SU-DHL-6 (cell line): Measurements from ENCODE around the gene FAM32A.
"Not testable (repeated sequence)": the region's sequence is repeated elsewhere in the genome, so short reads cannot be mapped to it uniquely, and the experiment has no call there.

Experiments used
- H2AFZ ChIP-seq: fragments of 200-600 bp; sonication (generic); 2 replicates; pipeline ENCODE4 v1.6.1; 2014; ENCODE audit warnings: low read depth, mild to moderate bottlenecking, moderate library complexity, mixed read lengths, antibody characterized with exemption, low read length; ENCODE audit not compliant: severe bottlenecking
- H3F3A ChIP-seq: fragments of 200-600 bp; shearing (Covaris generic); 2 replicates; pipeline ENCODE4 v1.6.0; 2016; ENCODE audit warnings: antibody characterized with exemption, mild to moderate bottlenecking; ENCODE audit not compliant: insufficient read depth
- H3K27ac ChIP-seq: fragments of 200-600 bp; sonication (generic); 2 replicates; pipeline ENCODE4 v1.5.1; 2016; ENCODE audit warnings: low read depth, mild to moderate bottlenecking, low read length, moderate library complexity, mixed read lengths
- H3K27me3 ChIP-seq: fragments of 200-600 bp; sonication (generic), shearing (Covaris generic); 2 replicates; pipeline ENCODE4 v1.6.0; 2014; ENCODE audit warnings: mild to moderate bottlenecking, low read length
- H3K36me3 ChIP-seq: fragments of 200-600 bp; sonication (generic); 2 replicates; pipeline ENCODE4 v1.6.1; 2014; ENCODE audit warnings: mild to moderate bottlenecking, low read length, mixed read lengths
- H3K4me2 ChIP-seq: fragments of 300-600, 200-600 bp; shearing (Covaris generic), sonication (generic); 2 replicates; pipeline ENCODE4 v1.6.0; 2014; ENCODE audit warnings: low read length, low read depth, mild to moderate bottlenecking; ENCODE audit not compliant: poor library complexity, severe bottlenecking
- H3K4me3 ChIP-seq: fragments of 200-600 bp; sonication (generic); 2 replicates; pipeline ENCODE4 v1.5.1; 2014; ENCODE audit warnings: antibody characterized with exemption, low read length, mild to moderate bottlenecking, mixed read lengths; ENCODE audit not compliant: insufficient read depth, poor library complexity, severe bottlenecking
- H3K79me2 ChIP-seq: fragments of 200-600 bp; sonication (generic); 2 replicates; pipeline ENCODE4 v1.6.1; 2014; ENCODE audit warnings: mild to moderate bottlenecking, low read length, moderate library complexity; ENCODE audit not compliant: insufficient read depth
- H3K9ac ChIP-seq: fragments of 200-600 bp; sonication (generic); 2 replicates; pipeline ENCODE4 v1.7.0; 2014; ENCODE audit warnings: mild to moderate bottlenecking, low read length
- H3K9me2 ChIP-seq: fragments of 200-600 bp; sonication (generic); replicated peaks from 2 replicates; pipeline ENCODE4 v1.6.1; 2014; ENCODE audit warnings: low read length; ENCODE audit not compliant: insufficient read depth
- H3K9me3 ChIP-seq: fragments of 200-600 bp; sonication (generic); 2 replicates; pipeline ENCODE4 v1.6.1; 2014; ENCODE audit warnings: low read length, mixed read lengths; ENCODE audit not compliant: insufficient read depth
- H4K20me1 ChIP-seq: fragments of 200-600 bp; sonication (generic); 2 replicates; pipeline ENCODE4 v1.6.1; 2014; ENCODE audit warnings: low read depth, mild to moderate bottlenecking, antibody characterized with exemption, low read length, moderate library complexity, mixed read lengths
- EZH2phosphoT487 ChIP-seq: fragments of 200-600 bp; sonication (generic), shearing (Covaris generic); conservative IDR thresholded peaks from 2 replicates; pipeline ENCODE4 v1.6.1; 2018; ENCODE audit warnings: mild to moderate bottlenecking, antibody characterized with exemption, low read length, moderate library complexity, mixed read lengths
- TF ChIP-seq, protein P1 (sequence below): fragments of 200-600 bp; sonication (generic); IDR thresholded peaks from one replicate; pipeline ENCODE4 v1.5.1; 2017; ENCODE audit warnings: antibody characterized with exemption, mild to moderate bottlenecking, low read length, moderate library complexity; ENCODE audit not compliant: insufficient read depth, poor library complexity, severe bottlenecking

FAM32A gene

DNA sequence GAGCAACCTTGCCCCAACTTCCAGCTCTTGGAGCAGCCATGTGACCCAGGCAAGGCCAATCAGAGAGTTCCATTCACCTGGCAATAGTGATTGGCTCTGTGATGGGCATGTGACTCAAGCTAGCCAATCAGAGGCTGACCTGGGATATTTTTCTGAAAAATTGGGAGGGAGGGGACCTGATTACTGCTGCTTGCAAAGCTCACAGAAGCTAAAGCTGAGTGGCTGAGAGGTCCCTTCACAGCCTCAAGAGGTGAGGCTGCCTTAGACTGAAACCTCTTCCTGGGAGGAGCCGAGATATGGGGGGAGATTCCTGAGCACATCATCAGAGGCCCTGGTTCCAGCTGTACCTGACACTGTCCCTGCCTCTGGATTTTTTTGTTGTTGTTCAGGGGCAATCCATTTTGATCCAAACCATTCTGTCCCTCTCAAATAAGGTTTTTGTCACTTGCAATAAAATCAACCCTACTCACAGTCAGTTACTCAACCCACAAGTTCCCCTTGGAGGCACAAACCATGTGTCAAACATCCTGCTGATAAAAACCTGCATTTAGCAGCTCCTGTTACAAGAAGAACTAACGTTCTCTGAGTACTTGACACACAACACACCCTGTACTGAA, 16.6 kb upstream of the FAM32A start:
- Histone ChIP-seq H3K27ac (no peak overlapping the region), H3K27me3 (no peaks in the 10 kb centered on the region), H3K9me3 (no peaks in the 10 kb centered on the region), H3K36me3 (no peaks in the 10 kb centered on the region), H3F3A (no peaks in the 10 kb centered on the region), H3K4me3 (no peak overlapping the region), H2AFZ (no peak overlapping the region), H3K9ac (no peak overlapping the region), H3K79me2 (no peaks in the 10 kb centered on the region), H4K20me1 (no peaks in the 10 kb centered on the region), H3K4me2 (no peak overlapping the region), H3K9me2 (no peaks in the 10 kb centered on the region)
- TF ChIP-seq, protein P1, sequence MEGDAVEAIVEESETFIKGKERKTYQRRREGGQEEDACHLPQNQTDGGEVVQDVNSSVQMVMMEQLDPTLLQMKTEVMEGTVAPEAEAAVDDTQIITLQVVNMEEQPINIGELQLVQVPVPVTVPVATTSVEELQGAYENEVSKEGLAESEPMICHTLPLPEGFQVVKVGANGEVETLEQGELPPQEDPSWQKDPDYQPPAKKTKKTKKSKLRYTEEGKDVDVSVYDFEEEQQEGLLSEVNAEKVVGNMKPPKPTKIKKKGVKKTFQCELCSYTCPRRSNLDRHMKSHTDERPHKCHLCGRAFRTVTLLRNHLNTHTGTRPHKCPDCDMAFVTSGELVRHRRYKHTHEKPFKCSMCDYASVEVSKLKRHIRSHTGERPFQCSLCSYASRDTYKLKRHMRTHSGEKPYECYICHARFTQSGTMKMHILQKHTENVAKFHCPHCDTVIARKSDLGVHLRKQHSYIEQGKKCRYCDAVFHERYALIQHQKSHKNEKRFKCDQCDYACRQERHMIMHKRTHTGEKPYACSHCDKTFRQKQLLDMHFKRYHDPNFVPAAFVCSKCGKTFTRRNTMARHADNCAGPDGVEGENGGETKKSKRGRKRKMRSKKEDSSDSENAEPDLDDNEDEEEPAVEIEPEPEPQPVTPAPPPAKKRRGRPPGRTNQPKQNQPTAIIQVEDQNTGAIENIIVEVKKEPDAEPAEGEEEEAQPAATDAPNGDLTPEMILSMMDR: no peak
- no peak for TF ChIP-seq EZH2phosphoT487

DNA sequence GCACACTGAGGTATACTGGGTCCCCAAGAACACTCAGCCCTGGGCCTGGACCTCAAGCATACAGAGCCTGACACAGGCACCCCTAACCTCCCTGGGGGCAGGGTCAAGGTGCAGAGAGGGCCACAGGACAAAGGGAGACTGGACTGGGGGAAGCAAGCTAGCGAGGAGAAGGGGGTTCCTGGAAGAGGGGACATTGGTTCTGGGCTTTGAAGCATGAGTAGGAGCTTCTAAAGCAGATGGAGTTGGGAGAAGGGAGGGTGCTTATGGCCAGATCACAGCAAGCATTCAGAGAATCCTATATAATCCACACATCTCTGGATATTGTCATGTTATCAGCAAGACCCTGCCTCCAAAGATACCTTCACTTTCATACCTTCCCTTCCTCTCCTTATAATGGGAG, 15.1 kb upstream of the FAM32A start:
- Histone ChIP-seq H3F3A (no peaks in the 10 kb centered on the region), H3K4me3 (no peak overlapping the region), H3K4me2 (no peak overlapping the region), H3K27ac (no peak overlapping the region), H3K9ac (no peak overlapping the region), H3K36me3 (no peaks in the 10 kb centered on the region), H3K79me2 (no peaks in the 10 kb centered on the region), H3K27me3 (no peaks in the 10 kb centered on the region), H2AFZ (no peak overlapping the region), H3K9me2 (no peaks in the 10 kb centered on the region), H4K20me1 (no peaks in the 10 kb centered on the region), H3K9me3 (no peaks in the 10 kb centered on the region)
- no peak for TF ChIP-seq EZH2phosphoT487
- TF ChIP-seq, protein P1: no peak

- TF ChIP-seq, protein P1: no peak
- no peak for TF ChIP-seq EZH2phosphoT487
- Histone ChIP-seq H3K9me3 (no peaks in the 10 kb centered on the region), H3F3A (peaks cover 3% of the 10 kb centered on the region; the same call in 1 of the 2 replicates), H3K9me2 (no peaks in the 10 kb centered on the region), H3K4me3 (no peak overlapping the region), H3K27ac (no peak overlapping the region), H3K27me3 (no peaks in the 10 kb centered on the region), H3K9ac (no peak overlapping the region), H3K4me2 (no peak overlapping the region), H4K20me1 (no peaks in the 10 kb centered on the region), H3K79me2 (no peaks in the 10 kb centered on the region), H2AFZ (no peak overlapping the region), H3K36me3 (no peaks in the 10 kb centered on the region)
Observed at GRCh38 chr19:16175954-16176353, 9.3 kb upstream of the FAM32A start.

DNA sequence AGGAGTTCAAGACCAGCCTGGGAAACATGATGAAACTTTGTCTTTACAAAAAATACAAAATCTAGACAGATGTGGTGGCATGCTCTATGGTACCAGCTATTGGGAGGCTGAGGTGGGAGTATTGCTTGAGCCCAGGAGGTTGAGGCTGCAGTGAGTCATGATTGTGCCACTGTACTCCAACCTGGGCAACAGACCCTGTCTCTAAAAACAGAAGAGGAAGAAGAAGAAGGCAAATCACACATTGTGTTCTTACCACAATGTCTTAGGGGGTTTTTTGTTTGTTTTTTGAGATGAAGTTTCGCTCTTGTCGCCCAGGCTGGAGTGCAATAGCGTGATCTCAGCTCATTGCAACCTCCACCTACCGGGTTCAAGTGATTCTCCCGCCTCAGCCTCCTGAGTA, 6.3 kb upstream of the FAM32A start:
- not testable (repeated sequence) for H3K27me3 ChIP-seq, H3K36me3 ChIP-seq, H2AFZ ChIP-seq, H4K20me1 ChIP-seq, H3K4me3 ChIP-seq, H3K9ac ChIP-seq, H3K4me2 ChIP-seq, H3K9me3 ChIP-seq, H3K79me2 ChIP-seq, H3K27ac ChIP-seq, H3K9me2 ChIP-seq
- peaks cover 15% of the 10 kb centered on the region; the same call in 1 of the 2 replicates for H3F3A ChIP-seq
